NCI-H2171 treated with DMSO at 0.1 percent for 48 hours (cell line): ENCODE data around the gene TIPARP.
"Not testable (repeated sequence)": the region's sequence is repeated elsewhere in the genome, so short reads cannot be mapped to it uniquely, and the experiment has no call there.

Source experiments
- DNase-seq: peaks from one replicate; lab custom pipeline; 2025; lab: John Stamatoyannopoulos, UW

Gene TIPARP

GRCh38 chr3:156711944-156712343 is 37.6 kb downstream of the TIPARP start:
- not testable (repeated sequence) for DNase-seq

GRCh38 chr3:156716105-156716862 is 41.9 kb downstream of the TIPARP start:
- no peak for DNase-seq

DNA sequence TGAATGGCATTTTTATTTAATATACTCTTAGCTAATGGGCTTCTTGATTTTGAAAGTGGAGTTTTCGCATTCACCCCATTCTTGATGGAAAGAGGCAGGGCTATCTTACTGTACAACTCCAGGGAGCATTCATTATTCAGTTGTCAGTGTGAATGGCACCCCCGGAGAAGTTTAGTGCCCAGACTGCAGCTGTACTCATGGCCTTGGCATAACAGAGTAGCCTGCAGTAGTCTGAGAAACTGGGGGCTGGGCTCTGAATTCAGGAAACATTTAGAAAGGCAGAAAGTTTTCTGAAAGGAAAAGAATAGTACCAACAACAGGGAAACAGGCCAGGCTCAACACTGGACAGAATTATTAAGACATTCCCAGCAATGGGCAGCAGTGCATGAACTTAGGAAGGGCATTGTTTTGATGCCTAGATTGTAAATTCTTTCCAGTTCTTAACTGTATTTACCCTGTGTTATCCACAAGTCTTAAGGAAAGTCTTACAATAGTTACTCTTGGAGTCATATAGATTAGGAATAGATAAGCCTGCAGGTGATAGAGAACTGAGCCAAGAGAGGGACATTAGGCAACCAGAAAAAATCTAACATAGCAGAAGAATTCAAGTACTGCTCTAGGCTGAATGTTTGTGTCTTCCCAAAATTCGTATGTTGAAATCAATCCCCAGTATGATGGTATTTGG is 44.4 kb downstream of the TIPARP start:
- no peak for DNase-seq

DNA sequence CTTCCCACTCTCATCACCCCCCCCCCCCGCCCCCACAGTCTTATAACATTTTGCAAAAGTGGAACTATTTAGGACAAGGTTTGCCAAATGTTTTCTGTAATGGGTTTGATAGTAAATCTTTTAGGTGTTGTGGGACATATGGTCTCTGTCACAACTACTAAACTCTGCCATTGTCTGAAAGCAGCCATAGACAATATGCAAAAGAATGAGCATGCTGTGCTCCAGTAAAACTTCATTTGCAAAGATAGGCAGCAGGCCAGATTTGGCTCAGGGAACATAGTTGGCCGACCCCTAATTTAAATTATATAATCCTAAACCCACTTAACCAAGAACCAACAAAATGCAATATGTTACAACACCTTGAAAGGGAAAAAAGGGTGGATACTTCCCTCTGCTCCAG is 46.4 kb downstream of the TIPARP start:
- no peak for DNase-seq

DNA sequence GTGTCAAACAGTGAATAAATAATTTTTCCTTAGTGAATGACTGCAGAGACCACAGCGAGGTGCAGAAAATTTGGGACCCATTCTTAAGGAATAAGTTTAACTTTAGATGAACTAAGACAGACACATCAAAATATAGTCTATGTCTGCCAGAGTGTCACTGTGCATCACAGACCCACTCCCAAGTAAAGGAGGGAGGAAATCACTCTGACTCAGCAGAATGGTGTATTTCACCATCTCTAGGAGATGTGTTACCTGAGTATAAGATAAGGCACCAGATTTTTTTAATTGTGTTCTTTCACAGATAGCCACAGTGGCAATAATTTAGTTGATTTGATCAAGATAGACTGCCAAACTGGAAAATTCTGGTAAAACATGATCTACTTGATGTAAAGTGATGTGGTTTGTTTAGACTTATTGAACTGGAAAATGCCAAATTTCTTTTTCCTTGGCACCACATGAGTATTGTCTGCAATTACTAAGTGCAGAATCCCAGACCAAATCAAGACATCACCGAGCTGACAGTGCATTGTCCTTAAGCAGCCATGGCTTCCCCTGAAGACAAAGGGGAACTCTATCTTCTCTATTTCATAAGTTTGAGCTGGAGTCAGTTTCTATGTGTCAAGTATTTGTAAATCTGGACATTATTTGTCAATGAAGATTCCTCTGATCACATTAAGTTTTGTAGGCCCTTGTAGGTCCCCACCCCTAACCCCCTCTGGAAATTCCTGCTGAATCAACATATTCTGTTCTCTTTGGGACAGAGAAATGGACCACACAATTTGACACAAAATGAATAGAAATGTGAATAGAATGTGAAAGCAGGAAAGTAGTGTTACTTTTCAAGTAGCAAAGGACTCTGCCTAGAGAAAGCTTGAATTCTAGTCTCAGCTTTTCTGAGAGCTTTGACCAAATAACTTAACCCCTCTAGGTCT is 47.6 kb downstream of the TIPARP start:
- no peak for DNase-seq

GRCh38 chr3:156723182-156723619 is 48.8 kb downstream of the TIPARP start:
- no peak for DNase-seq

GRCh38 chr3:156725682-156726081 is 51.3 kb downstream of the TIPARP start:
- DNase-seq, result no peak

GRCh38 chr3:156726456-156726855 is 52.1 kb downstream of the TIPARP start:
- no peak for DNase-seq

DNA sequence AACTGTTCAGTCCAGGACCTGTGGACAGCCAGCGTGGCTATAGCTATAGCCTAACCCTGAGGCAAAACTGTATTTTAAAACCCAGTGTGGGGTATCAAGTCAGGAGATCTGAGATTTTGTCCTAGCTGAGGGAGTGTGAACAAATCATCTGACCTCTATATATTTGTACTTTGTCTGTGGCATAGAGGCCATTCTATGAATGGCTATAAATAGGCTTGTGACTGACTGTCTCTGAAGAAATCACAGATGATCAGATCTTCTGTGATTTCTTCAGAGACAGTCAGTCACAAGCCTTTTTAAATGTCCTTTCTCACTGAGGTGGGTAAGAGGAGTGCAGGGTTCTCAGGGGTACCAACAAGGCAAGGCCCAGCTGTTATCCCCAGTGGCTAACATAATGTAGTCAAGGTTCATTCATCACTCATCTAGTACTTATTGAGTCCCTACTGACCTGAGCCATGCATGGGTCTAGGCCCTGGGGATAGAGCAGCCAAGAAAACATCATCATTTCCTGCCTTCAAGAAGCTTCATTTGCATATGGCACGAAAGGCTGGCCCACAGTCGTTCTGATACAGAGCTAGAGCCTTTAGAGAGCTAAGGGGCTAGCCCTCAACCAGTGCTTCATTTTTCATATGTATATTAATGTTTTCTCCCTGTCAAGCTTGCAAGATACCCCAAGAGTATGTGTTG is 53.3 kb downstream of the TIPARP start:
- DNase-seq, result no peak

DNA sequence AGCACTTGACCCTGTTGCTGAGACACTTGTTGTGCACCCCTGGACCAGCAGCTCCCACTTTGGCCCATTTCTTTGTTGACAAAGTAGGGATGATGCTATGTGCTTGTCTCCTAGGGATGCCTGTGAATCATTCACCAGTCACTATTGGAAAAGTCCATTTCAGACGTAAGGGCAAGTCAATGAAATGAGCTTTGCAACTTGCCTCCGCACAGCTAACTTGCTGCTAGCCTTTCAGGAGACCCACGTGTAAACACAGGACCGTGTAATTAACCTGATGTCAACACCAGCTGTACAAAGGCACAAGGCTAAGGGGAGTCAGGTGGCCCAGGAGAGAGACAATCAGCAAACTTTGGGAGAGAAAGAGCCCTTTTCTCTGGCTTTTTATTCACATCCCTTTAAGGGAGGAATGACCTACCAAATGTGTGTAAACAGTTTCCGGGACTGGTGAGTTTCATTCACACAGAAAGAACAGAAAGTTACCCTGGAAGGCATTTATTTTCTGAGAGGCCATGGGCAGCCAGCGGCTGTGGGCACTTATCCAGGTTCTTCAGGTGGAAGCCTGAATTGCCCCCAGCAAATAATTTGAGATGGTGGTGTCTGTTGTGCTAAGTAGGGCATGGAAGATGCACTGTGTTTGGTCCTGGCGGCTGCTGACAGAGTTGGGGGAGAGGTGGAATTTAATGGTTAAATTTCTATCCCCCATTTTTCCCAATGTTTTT is 54.0 kb downstream of the TIPARP start:
- peak; percentile 57 for DNase-seq

- no peak for DNase-seq
Observed at GRCh38 chr3:156729460-156730179, 55.2 kb downstream of the TIPARP start.

GRCh38 chr3:156731813-156732212 is 57.4 kb downstream of the TIPARP start:
- no peak for DNase-seq

DNA sequence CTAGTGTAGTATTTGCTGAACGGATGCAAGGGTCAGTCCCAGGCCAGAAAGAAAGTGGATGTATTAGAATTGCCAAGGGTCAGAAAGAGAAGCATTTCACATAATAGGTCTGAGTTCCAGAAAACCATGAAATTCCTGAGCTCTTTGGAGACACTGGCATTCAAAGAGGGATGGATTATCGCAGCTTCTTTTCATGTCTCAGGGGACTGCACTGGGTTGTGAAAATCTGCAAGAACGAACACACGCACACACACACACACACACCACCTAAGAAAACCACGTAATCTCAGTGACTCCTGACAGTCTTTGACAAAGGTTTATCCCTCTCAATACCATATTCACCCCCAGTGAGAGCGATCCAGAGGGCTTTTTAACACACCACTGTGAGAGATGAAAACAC is 57.9 kb downstream of the TIPARP start:
- DNase-seq, result no peak

DNA sequence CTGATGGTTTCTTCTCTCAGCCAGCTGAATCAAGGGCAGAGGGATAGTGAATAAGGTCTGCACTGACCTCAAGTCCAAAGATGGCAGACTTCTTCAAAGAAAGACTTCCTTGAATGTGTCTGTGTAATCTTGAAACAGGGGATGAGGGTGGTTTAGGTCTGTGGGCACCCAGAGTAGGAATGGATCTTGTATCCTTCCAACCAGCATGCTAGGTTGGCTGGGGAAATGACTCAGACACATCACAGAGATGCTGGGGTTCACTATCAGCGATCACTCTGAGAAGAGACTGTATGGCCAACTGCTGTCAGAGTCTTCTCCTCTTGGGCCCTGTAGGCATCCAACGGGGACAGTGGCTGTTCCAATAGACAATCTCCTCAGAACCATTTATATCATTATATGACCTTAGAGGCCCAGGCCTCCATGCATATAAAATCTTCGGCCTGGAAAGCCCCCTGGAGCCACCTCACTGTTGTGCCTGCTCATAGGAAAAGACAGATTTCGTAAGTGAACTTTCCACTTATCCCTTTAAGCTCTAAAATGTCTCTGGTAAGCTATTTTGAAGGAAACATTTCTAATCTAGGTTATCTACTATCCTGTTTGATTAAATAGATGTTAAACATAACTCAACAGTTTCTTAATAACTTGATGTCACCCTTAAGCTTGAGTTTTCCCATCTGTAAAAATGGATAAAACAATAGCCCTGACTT is 58.5 kb downstream of the TIPARP start:
- DNase-seq, result no peak

DNA sequence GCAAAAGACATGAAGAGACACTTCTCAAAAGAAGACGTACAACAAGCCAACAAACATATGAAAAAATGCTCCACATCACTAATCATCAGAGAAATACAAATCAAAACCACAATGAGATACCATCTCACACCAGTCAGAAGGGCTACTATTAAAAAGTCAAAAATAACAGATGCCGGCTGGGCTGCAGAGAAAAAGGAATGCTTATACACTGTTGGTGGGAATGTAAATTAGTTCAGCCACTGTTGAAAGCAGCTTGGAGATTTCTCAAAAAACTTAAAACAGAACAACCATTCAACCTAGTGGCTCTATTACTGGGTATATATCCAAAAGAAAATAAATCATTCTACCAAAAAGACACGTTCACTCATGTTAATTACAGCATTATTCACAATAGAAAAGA is 60.3 kb downstream of the TIPARP start:
- DNase-seq, result not testable (repeated sequence)

- no peak for DNase-seq
Observed at GRCh38 chr3:156735471-156735870, 61.1 kb downstream of the TIPARP start.

GRCh38 chr3:156737049-156737448 is 62.7 kb downstream of the TIPARP start:
- DNase-seq, result not testable (repeated sequence)

DNA sequence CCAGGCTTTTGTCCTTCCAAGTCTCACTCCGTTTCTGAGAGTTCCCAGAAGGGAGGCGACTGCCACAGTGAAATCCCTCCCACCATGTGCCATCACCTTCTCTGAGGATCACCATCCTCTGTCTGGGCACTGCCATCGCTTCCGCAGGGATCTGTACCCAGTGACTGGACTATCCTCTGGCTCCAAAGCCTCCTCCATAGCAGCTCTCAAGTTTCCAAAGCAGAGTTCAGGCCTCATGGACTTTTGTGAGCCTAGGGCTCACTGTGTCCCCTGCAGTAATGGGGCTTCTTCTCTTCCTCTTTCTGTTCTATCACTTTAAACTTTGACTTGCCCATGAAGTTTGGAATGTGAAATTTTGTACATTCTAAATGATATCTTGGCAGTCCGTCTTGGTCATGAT is 63.9 kb downstream of the TIPARP start:
- DNase-seq, result no peak

DNA sequence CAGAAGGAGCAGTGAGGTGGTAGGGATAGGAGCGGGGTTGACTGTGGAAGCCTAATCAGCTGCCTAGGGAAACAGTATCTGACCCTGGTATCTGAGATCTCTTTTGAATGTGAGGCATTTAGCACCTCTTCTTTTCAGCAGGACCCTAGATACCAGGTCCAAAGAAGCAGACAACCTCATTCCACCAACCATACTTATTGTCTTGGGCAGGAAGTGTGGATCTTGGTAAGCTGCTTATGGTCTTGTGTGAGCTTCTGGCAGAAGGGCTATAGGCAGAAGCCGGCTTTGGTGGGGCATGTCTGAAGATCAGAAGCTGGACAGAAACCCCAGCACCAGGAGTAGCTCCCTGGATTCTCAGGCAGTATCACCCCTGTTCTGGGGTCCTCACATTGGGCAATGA is 65.6 kb downstream of the TIPARP start:
- no peak for DNase-seq

GRCh38 chr3:156740581-156740980 is 66.2 kb downstream of the TIPARP start:
- not testable (repeated sequence) for DNase-seq
